ENCODE data around the gene JPH2.
"Not testable (repeated sequence)": the region's sequence is repeated elsewhere in the genome, so short reads cannot be mapped to it uniquely, and the experiment has no call there.

DNA sequence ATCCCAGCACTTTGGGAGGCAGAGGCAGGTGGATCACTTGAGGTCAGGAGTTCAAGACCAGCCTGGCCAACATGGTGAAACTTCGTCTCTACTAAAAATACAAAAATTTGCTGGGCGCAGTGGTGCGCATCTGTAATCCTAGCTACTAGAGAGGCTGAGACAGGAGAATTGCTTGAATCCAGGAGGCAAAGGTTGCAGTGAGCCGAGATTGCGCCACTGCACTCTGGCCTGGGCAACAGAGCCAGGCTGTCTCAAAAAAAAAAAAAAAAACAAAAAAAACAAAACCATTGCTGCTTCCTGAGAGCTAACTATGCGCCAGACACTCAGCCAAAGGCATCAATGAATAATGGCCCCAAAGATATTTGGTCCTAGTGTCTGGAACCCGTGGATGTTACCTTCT lies 57.7 kb downstream of the JPH2 start:
- TF ChIP-seq EZH2 (IDR thresholded peaks at IDR 0.05; ENCODE audit: borderline replicate concordance, low read depth, low read length, severe bottlenecking); CTCF (IDR thresholded peaks at IDR 0.05; ENCODE audit: borderline replicate concordance, extremely low read depth, low read length, poor library complexity, severe bottlenecking): not testable (repeated sequence)
